ENCODE data around the gene ARHGEF16. TPM values are rescaled to one million over a fixed set of nuclear protein-coding genes. Genes with fewer than 3 reads are reported as not detected.

Gene ARHGEF16
- total RNA-seq, 1 donor from 2014 or later: 33.0 TPM

GRCh38 chr1:3452866-3453175 lies 1.6 kb upstream of the ARHGEF16 start:
- Histone ChIP-seq H3K4me3 (ENCODE audit: low read depth, low read length) (no peak overlapping the region), H3K27me3 (ENCODE audit: control insufficient read depth, insufficient read depth, low read length) (peaks cover 8% of the 10 kb centered on the region), H3K36me3 (ENCODE audit: control insufficient read depth, insufficient read depth, low read length) (no peaks in the 10 kb centered on the region)
- no peak for TF ChIP-seq CTCF (IDR thresholded peaks at IDR 0.05; ENCODE audit: insufficient read depth, low read length, poor library complexity, severe bottlenecking)
- DNase-seq (ENCODE audit: low read depth): no peak

GRCh38 chr1:3453203-3453761 lies 1.2 kb upstream of the ARHGEF16 start:
- no peak for DNase-seq (ENCODE audit: low read depth)
- TF ChIP-seq CTCF (IDR thresholded peaks at IDR 0.05; ENCODE audit: insufficient read depth, low read length, poor library complexity, severe bottlenecking): peak; percentile 97
- H3K4me3 ChIP-seq (ENCODE audit: low read depth, low read length): no peak overlapping the region
- peaks cover 8% of the 10 kb centered on the region for H3K27me3 ChIP-seq (ENCODE audit: control insufficient read depth, insufficient read depth, low read length)
- no peaks in the 10 kb centered on the region for H3K36me3 ChIP-seq (ENCODE audit: control insufficient read depth, insufficient read depth, low read length)

DNA sequence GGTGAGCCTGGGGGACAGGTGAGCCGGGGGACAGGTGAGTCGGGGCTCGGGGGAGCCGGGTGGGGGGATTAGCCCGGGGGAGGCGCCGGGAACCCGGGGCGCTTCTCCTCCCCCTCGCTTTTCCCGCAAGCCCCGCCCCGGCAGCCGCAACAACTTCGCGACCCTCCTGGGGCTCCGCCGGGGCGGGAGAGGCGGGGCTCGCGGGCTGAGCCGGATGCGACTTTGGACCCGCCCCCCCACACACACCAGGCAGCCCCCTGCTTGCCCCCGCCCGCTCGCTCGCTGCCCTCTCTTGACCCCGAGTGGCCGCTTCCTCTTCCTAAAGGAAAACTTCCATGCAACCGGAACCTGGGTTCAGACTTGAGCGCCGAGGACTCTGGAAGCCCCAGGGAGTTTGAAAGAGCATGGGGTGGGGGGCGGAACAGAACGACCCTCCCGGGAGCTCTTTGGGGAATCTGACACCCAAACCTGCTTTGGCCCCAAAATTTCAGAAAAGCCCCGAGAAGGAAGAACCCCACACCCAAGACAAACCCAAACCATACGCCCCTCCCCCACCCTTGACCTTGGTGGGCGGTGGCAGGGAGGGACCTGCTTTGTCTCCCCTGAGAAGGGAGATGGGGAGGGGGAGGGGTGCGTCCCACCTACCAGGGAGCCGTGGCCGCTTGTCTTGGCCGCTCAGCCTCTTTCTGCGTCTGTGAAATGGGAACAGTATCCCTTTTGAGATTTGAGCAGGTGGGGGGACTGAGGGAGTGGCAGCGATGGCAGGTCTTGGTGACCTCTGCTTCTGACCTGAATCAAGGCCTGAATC lies 550 bp downstream of the ARHGEF16 start:
- Histone ChIP-seq H3K36me3 (ENCODE audit: control insufficient read depth, insufficient read depth, low read length) (no peaks in the 10 kb centered on the region), H3K4me3 (ENCODE audit: low read depth, low read length) (peak overlapping the region; percentile 60), H3K27me3 (ENCODE audit: control insufficient read depth, insufficient read depth, low read length) (peaks cover 7% of the 10 kb centered on the region)
- no peak for DNase-seq (ENCODE audit: low read depth)
- TF ChIP-seq CTCF (IDR thresholded peaks at IDR 0.05; ENCODE audit: insufficient read depth, low read length, poor library complexity, severe bottlenecking): no peak

- H3K36me3 ChIP-seq (ENCODE audit: control insufficient read depth, insufficient read depth, low read length): no peaks in the 10 kb centered on the region
- H3K4me3 ChIP-seq (ENCODE audit: low read depth, low read length): no peak overlapping the region
- DNase-seq (ENCODE audit: low read depth): no peak
- peaks cover 6% of the 10 kb centered on the region for H3K27me3 ChIP-seq (ENCODE audit: control insufficient read depth, insufficient read depth, low read length)
- no peak for TF ChIP-seq CTCF (IDR thresholded peaks at IDR 0.05; ENCODE audit: insufficient read depth, low read length, poor library complexity, severe bottlenecking)
Measured at GRCh38 chr1:3455670-3456448, 1.4 kb downstream of the ARHGEF16 start.

- no peak for TF ChIP-seq CTCF (IDR thresholded peaks at IDR 0.05; ENCODE audit: insufficient read depth, low read length, poor library complexity, severe bottlenecking)
- DNase-seq (ENCODE audit: low read depth): no peak
- Histone ChIP-seq H3K4me3 (ENCODE audit: low read depth, low read length) (no peak overlapping the region), H3K27me3 (ENCODE audit: control insufficient read depth, insufficient read depth, low read length) (peaks cover 3% of the 10 kb centered on the region), H3K36me3 (ENCODE audit: control insufficient read depth, insufficient read depth, low read length) (no peaks in the 10 kb centered on the region)
Measured at GRCh38 chr1:3456449-3456963, 2.0 kb downstream of the ARHGEF16 start.
